K562 (cell line): ENCODE measurements around the gene ZNF26. TPM values are rescaled to one million over a fixed set of nuclear protein-coding genes. Genes with fewer than 3 reads are reported as not detected.

Experiments
- ATAC-seq: fragments of 200-7000 bp; cut with Tn5 transposase; 3 replicates; pipeline ENCODE4 v1.9.1; 2020; ENCODE audit warnings: moderate library complexity
- BruUV-seq: library from RNA; stranded (reverse); fragments of 400-500 nt; replicated peaks from 2 replicates; lab custom pipeline; 2021; lab: Mats Ljungman, UMichigan
- CTCF ChIA-PET: fragments of 300-600 bp; formaldehyde crosslinking; extraction: SDS; loops from one replicate; lab custom pipeline; 2021; ENCODE audit warnings: low intra/inter-chr PET ratio; lab: Yijun Ruan, JAX
- POLR2A ChIA-PET: fragments of 300-600, 350-650 bp; sonication (Branson Sonifier 250); formaldehyde crosslinking; extraction: SDS; loops from one replicate; lab custom pipeline; 2021; ENCODE audit warnings: antibody characterized with exemption, inconsistent platforms; lab: Yijun Ruan, JAX
- DNase-seq, 4 experiments: peaks; one replicate each; pipeline versions ENCODE4 v3.0.0 to v3.0.0-alpha.2; 2011 to 2018; ENCODE audit warnings: low spot score in 3 of 4, mixed read lengths in 3 of 4; ENCODE audit errors: extremely low read depth in 1 of 4
- FAIRE-seq: peaks from 2 replicates; lab custom pipeline; 2011; peaks lifted over from hg19 to GRCh38; lab: Jason Lieb, UNC
- H2AFZ ChIP-seq: 2 replicates; pipeline ENCODE4 v1.6.0; 2011; ENCODE audit warnings: low read depth, low read length, control low read depth, inconsistent platforms
- H3K27ac ChIP-seq: fragments of 200-600 bp; 3 replicates; pipeline ENCODE4 v1.8.0; 2011; ENCODE audit warnings: low read depth, mild to moderate bottlenecking, control low read depth, inconsistent platforms, low read length, moderate library complexity, mixed read lengths; ENCODE audit errors: extremely low read depth
- H3K27me3 ChIP-seq, 2 experiments: fragments of 300-600 bp in 1 of 2; 2 replicates in 1 of 2; 3 replicates in 1 of 2; pipeline versions ENCODE4 v1.6.0 to v1.8.0; 2011; ENCODE audit warnings: inconsistent platforms in 2 of 2, low read length in 2 of 2, mild to moderate bottlenecking in 1 of 2, mixed read lengths in 1 of 2, moderate library complexity in 1 of 2; ENCODE audit not compliant: control insufficient read depth in 2 of 2, insufficient read depth in 2 of 2
- H3K36me3 ChIP-seq: fragments of 300-600 bp; 3 replicates; pipeline ENCODE4 v1.8.0; 2011; ENCODE audit warnings: mild to moderate bottlenecking, low read length, inconsistent platforms; ENCODE audit not compliant: control insufficient read depth, insufficient read depth
- H3K4me1 ChIP-seq, 2 experiments: fragments of 200-600 bp in 1 of 2; replicated peaks in 1 of 2; 2 replicates in 1 of 2; 3 replicates in 1 of 2; pipeline versions ENCODE4 v1.5.1 to v1.8.0; 2011; ENCODE audit warnings: inconsistent platforms in 2 of 2, low read length in 2 of 2, mild to moderate bottlenecking in 1 of 2, mixed read lengths in 1 of 2, moderate library complexity in 1 of 2; ENCODE audit not compliant: control insufficient read depth in 2 of 2, insufficient read depth in 2 of 2
- H3K4me2 ChIP-seq: 2 replicates; pipeline ENCODE4 v1.6.1; 2011; ENCODE audit warnings: low read length, control low read depth, inconsistent platforms, mixed read lengths; ENCODE audit not compliant: insufficient read depth
- H3K4me3 ChIP-seq: fragments of 200-600 bp; sonication (generic), shearing (Covaris generic); 2 replicates; pipeline ENCODE4 v1.5.1; 2016; ENCODE audit warnings: control low read depth, inconsistent platforms
- H3K79me2 ChIP-seq: fragments of 200-600 bp; 3 replicates; pipeline ENCODE4 v1.8.0; 2011; ENCODE audit warnings: low read length, inconsistent platforms; ENCODE audit not compliant: control insufficient read depth, insufficient read depth
- H3K9ac ChIP-seq, 2 experiments: 2 replicates each; pipeline versions ENCODE4 v1.6.0 to v1.6.1; 2011; ENCODE audit warnings: low read depth in 2 of 2, low read length in 2 of 2, control low read depth in 1 of 2, inconsistent platforms in 1 of 2, mild to moderate bottlenecking in 1 of 2, mixed read lengths in 1 of 2; ENCODE audit not compliant: insufficient read depth in 1 of 2
- H3K9me1 ChIP-seq: one replicate; pipeline ENCODE4 v1.6.0; 2011; ENCODE audit warnings: inconsistent platforms, mild to moderate bottlenecking, low read length, moderate library complexity; ENCODE audit not compliant: control insufficient read depth, insufficient read depth
- H3K9me3 ChIP-seq: replicated peaks from 2 replicates; pipeline ENCODE4 v1.5.1; 2011; ENCODE audit warnings: low read depth, low read length, inconsistent platforms; ENCODE audit not compliant: control insufficient read depth, insufficient read depth
- H4K20me1 ChIP-seq: replicated peaks from 2 replicates; pipeline ENCODE4 v1.6.1; 2011; ENCODE audit warnings: low read length, inconsistent platforms, mixed read lengths; ENCODE audit not compliant: control insufficient read depth, insufficient read depth
- CCAR2 ChIP-seq: fragments of 200-400 bp; formaldehyde crosslinking; IDR thresholded peaks from 2 replicates; pipeline ENCODE4 v1.6.1; 2017; ENCODE audit warnings: mild to moderate bottlenecking, low read depth, low read length
- EP400 ChIP-seq: fragments of 450-650 bp; IDR thresholded peaks from 2 replicates; pipeline ENCODE4 v1.6.1; 2017; ENCODE audit warnings: antibody characterized with exemption, mild to moderate bottlenecking, moderate library complexity
- HMGN3 ChIP-seq: IDR thresholded peaks from 2 replicates; pipeline ENCODE4 v1.6.1; 2011; ENCODE audit warnings: borderline replicate concordance, low read depth, mild to moderate bottlenecking, mixed read lengths, low read length; ENCODE audit not compliant: insufficient read length; ENCODE audit errors: extremely low read depth
- MXI1 ChIP-seq: IDR thresholded peaks from 2 replicates; pipeline ENCODE4 v1.6.1; 2011; ENCODE audit warnings: low read depth, mild to moderate bottlenecking, improper control_type of control experiment, low read length
- SPI1 ChIP-seq: IDR thresholded peaks from 2 replicates; pipeline ENCODE4 v1.6.1; 2011; ENCODE audit warnings: low read depth, low read length, control low read depth, borderline replicate concordance
- WGBS: fragments of 100-300 bp; shearing (Covaris generic); methylation state at CpG from one replicate; pipeline ENCODE4 v1.1.6; 2016; ENCODE audit warnings: low coverage, mixed read lengths; ENCODE audit not compliant: insufficient coverage; ENCODE audit errors: missing lambda C conversion rate; 5-methylcytosine and 5-hydroxymethylcytosine counted together
- in situ Hi-C: fragments of 300-500 bp; cut with MboI; formaldehyde crosslinking; loops from 4 replicates; pipeline ENCODE4 v1.15.0; 2018; ENCODE audit warnings: inconsistent platforms, mixed read lengths
- intact Hi-C: fragments of 100-400 bp; cut with micrococcal nuclease; formaldehyde crosslinking; loops from 2 replicates; pipeline ENCODE4 v1.14.2; 2022
- polyA plus RNA-seq, 8 experiments: library from polyadenylated mRNA; depleted of rRNA in 4 of 8; stranded (reverse) in 5 of 8; unstranded in 3 of 8; fragments of >200 nt; fragmentation: Nextera tagmentation in 2 of 8; fragmentation: Illumina TruSeq in 1 of 8; extraction: Ambion mirVana in 2 of 8; extraction: Trizol in 1 of 8; gene quantifications; 2 replicates each; pipeline versions ENCODE4 v1.2.1 to v1.2.3, GENCODE V29; 2011 to 2014; ENCODE audit warnings: inconsistent platforms in 1 of 8, missing spikeins in 1 of 8
- total RNA-seq, 7 experiments: library from RNA; depleted of rRNA in 6 of 7; stranded (reverse); fragments of >200 nt in 6 of 7; fragmentation: Illumina TruSeq in 2 of 7; extraction: Trizol in 2 of 7; gene quantifications; 2 replicates each; pipeline versions ENCODE4 v1.2.1 to v1.2.3, GENCODE V29; 2011 to 2021; ENCODE audit warnings: low replicate concordance in 1 of 7

The ZNF26 gene
- total and polyA plus RNA-seq, 9 of the 15 experiments (the other 6 are each of a cell fraction or from before 2014, with no cell fraction given), result 1.2 to 14.1 (median 8.0) TPM

DNA sequence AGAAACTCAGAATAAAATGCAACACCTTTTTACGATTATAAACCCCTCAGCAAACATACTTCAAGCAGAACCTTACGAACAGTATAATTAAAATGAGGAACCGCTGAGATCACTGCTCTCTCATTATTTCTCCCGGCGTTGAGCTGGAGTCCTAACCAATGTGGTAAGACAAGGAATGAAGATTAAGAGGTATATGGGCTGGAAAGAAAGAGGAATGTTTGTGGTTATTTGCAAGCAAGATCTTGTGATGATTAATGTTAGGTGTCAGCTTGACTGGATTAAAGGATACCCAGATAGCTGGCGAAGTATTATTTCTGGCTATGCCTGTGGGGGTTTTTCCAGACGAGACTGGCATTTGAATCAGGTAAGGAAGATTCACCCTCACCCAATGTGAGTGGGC lies 40.8 kb downstream of the ZNF26 start:
- ChIA-PET CTCF (no interaction called here), POLR2A (no interaction called here)
- DNase-seq (no peak), FAIRE-seq (no peak), ATAC-seq (no peak)
- Histone ChIP-seq H3K4me1 (no peaks in the 10 kb centered on the region), H3K9ac (no peak overlapping the region), H3K4me2 (no peak overlapping the region), H3K79me2 (no peaks in the 10 kb centered on the region), H3K4me3 (no peak overlapping the region), H3K9me1 (no peaks in the 10 kb centered on the region), H3K27me3 (no peaks in the 10 kb centered on the region), H3K27ac (no peak overlapping the region), H3K9me3 (0 out of 2 replicates have a peak, but pooled peaks cover 1% of the 10 kb centered on the region), H3K36me3 (no peaks in the 10 kb centered on the region), H4K20me1 (no peaks in the 10 kb centered on the region), H2AFZ (no peak overlapping the region)
- TF ChIP-seq HMGN3 (no peak), SPI1 (no peak), MXI1 (no peak), CCAR2 (no peak), EP400 (no peak)
- no TSS peak for BruUV-seq
- in situ Hi-C loops (no loop called here), intact Hi-C loops (no loop called here)
- 13% methylated on average over 7 of the region's 7 CpGs for WGBS
